Vagina (tissue), 2 donors: ENCODE results near the gene KIF2C. TPM values are rescaled to one million over a fixed set of nuclear protein-coding genes. Genes with fewer than 3 reads are reported as not detected.

ENCODE experiments used
- DNase-seq, 2 donors: peaks; one replicate each; pipeline ENCODE4 v3.0.0-alpha.2; 2017; ENCODE audit errors: extremely low spot score in 2 of 2
- H3K27ac ChIP-seq: fragments of 200-600 bp; sonication (generic); one replicate; pipeline ENCODE4 v1.5.1; 2019
- H3K27me3 ChIP-seq: fragments of 200-600 bp; sonication (generic); one replicate; pipeline ENCODE4 v1.5.1; 2019
- H3K36me3 ChIP-seq, 2 donors: fragments of 200-600 bp; sonication (generic); one replicate each; pipeline ENCODE4 v1.5.1; 2017 to 2019
- H3K4me1 ChIP-seq: fragments of 200-600 bp; sonication (generic); one replicate; pipeline ENCODE4 v1.5.1; 2019
- H3K4me3 ChIP-seq, 2 donors: fragments of 200-600 bp; sonication (generic); 1 replicate in 1 of 2; 2 replicates in 1 of 2; pipeline ENCODE4 v1.5.1; 2016 to 2019
- H3K9me3 ChIP-seq: fragments of 200-600 bp; sonication (generic); one replicate; pipeline ENCODE4 v1.5.1; 2019
- POLR2A ChIP-seq, 2 donors: fragments of 450-650 bp; IDR thresholded peaks; one replicate each; pipeline ENCODE4 v1.6.1; 2017; ENCODE audit warnings: antibody characterized with exemption in 2 of 2, mild to moderate bottlenecking in 2 of 2, moderate library complexity in 2 of 2
- POLR2AphosphoS5 ChIP-seq, 2 donors: sonication (generic); formaldehyde crosslinking; IDR thresholded peaks; one replicate each; pipeline ENCODE4 v1.9.0; 2017; ENCODE audit warnings: antibody characterized with exemption in 2 of 2, mild to moderate bottlenecking in 2 of 2, low read depth in 1 of 2; ENCODE audit not compliant: insufficient read depth in 1 of 2
- intact Hi-C: fragments of 100-400 bp; cut with DNase I; formaldehyde crosslinking; loops from one replicate; pipeline ENCODE4 v1.15.1; 2023
- total RNA-seq: library from RNA; depleted of rRNA; stranded (reverse); fragments of >200 nt; gene quantifications from one replicate; pipeline ENCODE4 v1.2.3, GENCODE V29; 2016
- TF ChIP-seq, protein P1 (sequence below), 3 experiments: fragments of 450-650 bp in 2 of 3; fragments of 200-600 bp in 1 of 3; sonication (generic) in 1 of 3; IDR thresholded peaks; one replicate each; pipeline ENCODE4 v1.5.1; 2017 to 2019; ENCODE audit warnings: antibody characterized with exemption in 3 of 3, mild to moderate bottlenecking in 2 of 3, moderate library complexity in 2 of 3

KIF2C gene
- total RNA-seq, 1 donor from 2014 or later: 3.4 TPM

DNA sequence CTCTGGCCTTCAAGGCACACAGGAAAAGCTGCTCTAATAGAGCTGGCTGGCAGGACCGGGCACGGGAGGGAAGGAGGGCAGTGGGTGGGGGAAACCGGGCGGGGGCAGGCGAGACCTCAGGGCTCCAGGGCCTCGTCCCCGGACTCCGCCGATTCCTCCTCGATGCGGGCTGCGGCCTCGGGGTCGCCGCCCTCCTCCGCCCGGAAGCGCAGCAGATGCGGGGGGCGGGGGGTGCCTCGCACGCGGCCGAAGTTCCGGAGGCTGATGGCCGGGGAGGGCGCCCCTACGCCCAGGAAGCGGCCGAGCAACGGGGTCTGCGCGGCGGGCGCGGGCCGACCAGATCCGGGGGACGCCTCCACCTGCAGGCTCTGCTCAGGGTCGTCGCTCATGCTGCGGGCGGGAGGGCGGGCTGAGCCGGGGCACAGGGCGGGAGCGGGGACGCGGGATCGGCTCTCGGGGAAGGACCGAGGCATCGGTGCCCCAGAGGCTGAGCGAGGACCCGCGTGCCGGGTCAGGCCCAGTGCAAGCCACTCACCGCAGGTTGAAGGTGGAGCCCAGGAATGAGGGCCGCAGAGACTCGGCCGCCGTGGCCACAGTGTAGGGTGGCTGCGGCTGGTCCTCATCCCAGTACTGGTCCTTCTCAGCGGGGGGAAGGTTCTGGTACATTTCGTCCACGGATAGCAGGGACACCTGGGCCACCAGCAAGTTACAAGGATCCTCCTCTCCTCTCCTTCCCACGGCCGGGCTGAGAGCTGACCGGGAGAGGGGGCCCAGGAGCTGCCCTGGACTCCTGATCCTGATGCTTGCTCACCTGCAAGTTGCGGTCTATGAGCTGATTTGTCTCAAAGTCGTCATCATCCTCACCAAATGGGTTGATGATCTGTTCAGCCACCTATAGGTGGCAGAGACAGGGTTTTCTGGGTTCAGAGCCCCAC is 44.7 kb downstream of the KIF2C start:
- TF ChIP-seq POLR2A (IDR thresholded peaks at IDR 0.05) (no peak), POLR2AphosphoS5 (IDR thresholded peaks at IDR 0.05; ENCODE audit: insufficient read depth in 1 of 2, low read depth in 1 of 2) (no peak)
- TF ChIP-seq, protein P1, sequence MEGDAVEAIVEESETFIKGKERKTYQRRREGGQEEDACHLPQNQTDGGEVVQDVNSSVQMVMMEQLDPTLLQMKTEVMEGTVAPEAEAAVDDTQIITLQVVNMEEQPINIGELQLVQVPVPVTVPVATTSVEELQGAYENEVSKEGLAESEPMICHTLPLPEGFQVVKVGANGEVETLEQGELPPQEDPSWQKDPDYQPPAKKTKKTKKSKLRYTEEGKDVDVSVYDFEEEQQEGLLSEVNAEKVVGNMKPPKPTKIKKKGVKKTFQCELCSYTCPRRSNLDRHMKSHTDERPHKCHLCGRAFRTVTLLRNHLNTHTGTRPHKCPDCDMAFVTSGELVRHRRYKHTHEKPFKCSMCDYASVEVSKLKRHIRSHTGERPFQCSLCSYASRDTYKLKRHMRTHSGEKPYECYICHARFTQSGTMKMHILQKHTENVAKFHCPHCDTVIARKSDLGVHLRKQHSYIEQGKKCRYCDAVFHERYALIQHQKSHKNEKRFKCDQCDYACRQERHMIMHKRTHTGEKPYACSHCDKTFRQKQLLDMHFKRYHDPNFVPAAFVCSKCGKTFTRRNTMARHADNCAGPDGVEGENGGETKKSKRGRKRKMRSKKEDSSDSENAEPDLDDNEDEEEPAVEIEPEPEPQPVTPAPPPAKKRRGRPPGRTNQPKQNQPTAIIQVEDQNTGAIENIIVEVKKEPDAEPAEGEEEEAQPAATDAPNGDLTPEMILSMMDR (IDR thresholded peaks at IDR 0.05): no peak
- Histone ChIP-seq H3K27me3 (no peaks in the 10 kb centered on the region), H3K9me3 (no peaks in the 10 kb centered on the region), H3K36me3 (peaks cover 0 to 16% of the 10 kb centered on the region in 2 donors), H3K27ac (peak overlapping the region; percentile 50), H3K4me1 (peaks cover 33% of the 10 kb centered on the region), H3K4me3 (peak overlapping the region; percentile 51 to 57)
- DNase-seq: no peak
- intact Hi-C loops: loop anchor here (5.0 kb wide), 1 partner anchor 203 kb away; the partner anchor contains the start of gene EIF2B3

DNA sequence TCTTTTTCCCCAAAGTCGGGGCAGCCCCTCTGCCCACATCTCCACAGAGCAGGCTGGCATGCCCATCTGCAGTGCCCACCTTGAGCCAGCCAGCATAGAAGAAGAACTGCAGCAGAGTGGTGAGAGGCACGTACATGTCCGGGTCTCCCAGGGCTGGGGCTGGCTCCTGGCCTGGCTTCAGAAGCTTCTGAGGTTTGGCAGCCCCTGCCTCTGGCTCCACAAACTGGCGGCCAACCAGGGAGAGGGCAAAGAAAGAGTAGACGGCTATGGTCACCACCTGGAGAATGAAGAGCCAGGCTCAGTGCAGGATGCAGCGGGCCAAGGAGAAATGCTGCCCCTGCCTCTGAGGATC is 45.4 kb downstream of the KIF2C start:
- intact Hi-C loops: loop anchor here (5.0 kb wide), 1 partner anchor 202 kb away; the partner anchor contains the start of gene EIF2B3
- TF ChIP-seq, protein P1 (IDR thresholded peaks at IDR 0.05): no peak
- no peak for TF ChIP-seq POLR2AphosphoS5 (IDR thresholded peaks at IDR 0.05; ENCODE audit: insufficient read depth in 1 of 2, low read depth in 1 of 2)
- TF ChIP-seq POLR2A (IDR thresholded peaks at IDR 0.05): no peak
- Histone ChIP-seq H3K27ac (no peak overlapping the region), H3K9me3 (no peaks in the 10 kb centered on the region), H3K4me3 (peak overlapping the region in 1 of 2 donors; percentile 57), H3K4me1 (peaks cover 33% of the 10 kb centered on the region), H3K27me3 (no peaks in the 10 kb centered on the region), H3K36me3 (peaks cover 0 to 9% of the 10 kb centered on the region in 2 donors)
- DNase-seq: no peak

DNA sequence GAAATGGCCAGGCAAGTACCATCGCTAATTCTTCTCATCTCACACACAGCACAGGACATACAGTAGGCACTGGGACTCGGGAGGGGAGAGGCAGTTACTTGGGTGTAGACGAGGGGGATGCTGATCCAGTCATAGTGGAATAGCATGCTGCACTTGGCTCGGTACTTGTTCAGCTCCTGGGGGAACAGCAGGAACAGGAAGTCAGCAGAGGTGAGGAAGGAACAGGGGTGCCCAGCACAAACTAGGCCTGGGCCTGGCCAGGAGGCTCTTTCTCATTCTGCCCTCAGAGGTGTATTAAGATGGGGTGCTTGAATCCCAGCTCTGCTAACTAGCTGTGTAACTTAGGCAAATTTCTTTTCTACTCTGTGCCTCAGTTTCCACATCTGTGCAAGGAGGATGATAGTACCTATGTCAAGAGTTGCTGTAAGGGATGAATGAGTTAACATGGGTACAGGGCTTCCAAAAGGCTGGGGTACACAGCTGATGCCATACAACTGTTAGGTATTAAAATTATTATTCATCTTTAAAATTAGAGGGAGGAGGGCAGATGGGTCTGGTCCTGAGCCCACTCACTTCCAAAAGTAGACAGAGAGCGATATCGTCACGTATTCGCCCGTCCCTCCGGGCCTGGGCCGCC is 46.0 kb downstream of the KIF2C start:
- TF ChIP-seq POLR2A (IDR thresholded peaks at IDR 0.05) (no peak), POLR2AphosphoS5 (IDR thresholded peaks at IDR 0.05; ENCODE audit: insufficient read depth in 1 of 2, low read depth in 1 of 2) (no peak)
- TF ChIP-seq, protein P1 (IDR thresholded peaks at IDR 0.05): no peak
- intact Hi-C loops: loop anchor here (5.0 kb wide), 1 partner anchor 202 kb away; the partner anchor contains the start of gene EIF2B3
- peak overlapping the region; percentile 48 to 66 for H3K4me3 ChIP-seq
- peaks cover 0 to 5% of the 10 kb centered on the region in 2 donors for H3K36me3 ChIP-seq
- no peak for DNase-seq
- H3K27me3 ChIP-seq: no peaks in the 10 kb centered on the region
- peak overlapping the region; percentile 66 for H3K27ac ChIP-seq
- H3K9me3 ChIP-seq: no peaks in the 10 kb centered on the region
- peaks cover 33% of the 10 kb centered on the region for H3K4me1 ChIP-seq

DNA sequence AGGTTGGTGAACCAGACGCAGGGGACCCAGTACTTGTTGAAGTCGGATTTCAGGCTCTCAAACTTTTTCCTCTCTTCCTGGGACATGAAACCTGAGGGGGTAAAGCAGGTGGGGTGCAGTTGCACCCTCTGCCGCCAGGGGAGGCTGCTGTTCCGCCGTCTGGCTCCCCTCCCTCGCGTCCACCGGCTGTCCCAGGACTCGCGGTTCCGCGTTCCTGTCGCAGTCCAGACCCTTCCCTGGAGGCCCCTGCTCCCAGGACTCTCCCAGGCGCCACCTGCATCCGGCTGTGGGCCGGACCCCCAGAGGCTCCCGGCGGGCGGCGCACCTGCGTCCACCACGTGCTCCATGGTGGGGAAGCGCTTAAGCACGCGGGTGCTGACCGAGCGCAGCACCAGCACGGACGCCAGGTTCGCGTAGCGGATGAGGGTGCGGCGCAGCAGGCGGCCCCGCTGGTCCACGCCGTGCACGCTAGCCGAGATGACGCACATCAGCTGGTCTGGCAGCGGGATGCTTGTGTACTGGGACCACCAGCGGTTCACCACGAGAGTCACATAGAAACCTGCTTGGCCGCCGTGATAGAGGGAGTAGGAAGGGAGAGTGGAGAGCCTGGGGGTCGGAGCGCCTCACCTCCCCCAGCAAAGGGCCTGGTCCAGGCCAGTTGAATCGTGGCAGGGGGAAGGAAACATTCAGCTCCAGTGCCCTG is 46.7 kb downstream of the KIF2C start:
- H3K27ac ChIP-seq: peak overlapping the region; percentile 66
- intact Hi-C loops: loop anchor here (5.0 kb wide), 1 partner anchor 201 kb away; the partner anchor contains the start of gene EIF2B3
- H3K4me1 ChIP-seq: peaks cover 33% of the 10 kb centered on the region
- no peaks in the 10 kb centered on the region for H3K36me3 ChIP-seq
- TF ChIP-seq POLR2AphosphoS5 (IDR thresholded peaks at IDR 0.05; ENCODE audit: insufficient read depth in 1 of 2, low read depth in 1 of 2): peak; percentile 58 to 78
- TF ChIP-seq POLR2A (IDR thresholded peaks at IDR 0.05): no peak
- TF ChIP-seq, protein P1 (IDR thresholded peaks at IDR 0.05): peak; percentile 96 to 97 (median 96)
- H3K9me3 ChIP-seq: no peaks in the 10 kb centered on the region
- H3K27me3 ChIP-seq: no peaks in the 10 kb centered on the region
- no peak for DNase-seq
- H3K4me3 ChIP-seq: peak overlapping the region; percentile 48 to 66
